Activated T-cell treated with anti-CD3 and anti-CD28 coated beads for 4 hours (primary cell): ENCODE measurements around the gene FNDC7.
"Not testable (repeated sequence)": the region's sequence is repeated elsewhere in the genome, so short reads cannot be mapped to it uniquely, and the experiment has no call there.

Experiments
- DNase-seq: peaks from one replicate; pipeline ENCODE4 v3.0.0-alpha.2; 2020

Gene FNDC7

GRCh38 chr1:108745980-108746381 lies 33.3 kb downstream of the FNDC7 start:
- DNase-seq: no peak

GRCh38 chr1:108746382-108747170 lies 33.9 kb downstream of the FNDC7 start, which contains the start of gene STXBP3:
TSS of gene STXBP3 (plus strand) at chr1:108746674. CDS start at chr1:108746738, 64 bp downstream.
- DNase-seq: peak; percentile 100

GRCh38 chr1:108747171-108747850 lies 34.6 kb downstream of the FNDC7 start:
- DNase-seq: peak; percentile 13

- DNase-seq: no peak
Observed at GRCh38 chr1:108747898-108748297, 35.2 kb downstream of the FNDC7 start.

GRCh38 chr1:108749081-108749480 lies 36.4 kb downstream of the FNDC7 start:
- DNase-seq: no peak

- no peak for DNase-seq
Observed at GRCh38 chr1:108750476-108751181, 37.9 kb downstream of the FNDC7 start.

GRCh38 chr1:108753363-108753762 lies 40.7 kb downstream of the FNDC7 start:
- no peak for DNase-seq

- no peak for DNase-seq
Observed at GRCh38 chr1:108758796-108759195, 46.1 kb downstream of the FNDC7 start.

- DNase-seq: no peak
Observed at GRCh38 chr1:108767115-108767514, 54.4 kb downstream of the FNDC7 start.

- no peak for DNase-seq
Observed at GRCh38 chr1:108767708-108768107, 55.0 kb downstream of the FNDC7 start.

- no peak for DNase-seq
Observed at GRCh38 chr1:108777839-108778238, 65.1 kb downstream of the FNDC7 start.

GRCh38 chr1:108779455-108779854 lies 66.7 kb downstream of the FNDC7 start:
- DNase-seq: no peak

- DNase-seq: no peak
Observed at GRCh38 chr1:108780937-108781574, 68.3 kb downstream of the FNDC7 start.

- DNase-seq: not testable (repeated sequence)
Observed at GRCh38 chr1:108781575-108781944, 68.9 kb downstream of the FNDC7 start.

- DNase-seq: no peak
Observed at GRCh38 chr1:108785264-108785663, 72.6 kb downstream of the FNDC7 start.

- DNase-seq: no peak
Observed at GRCh38 chr1:108785880-108786279, 73.2 kb downstream of the FNDC7 start.

GRCh38 chr1:108791790-108792189 lies 79.1 kb downstream of the FNDC7 start:
- no peak for DNase-seq
